Right lobe of liver (tissue), 4 donors: Measurements from ENCODE around the gene WDR88.
"Not testable (repeated sequence)": the region's sequence is repeated elsewhere in the genome, so short reads cannot be mapped to it uniquely, and the experiment has no call there.

ENCODE experiments used
- POLR2A ChIP-seq: fragments of 450-650 bp; IDR thresholded peaks from one replicate; pipeline ENCODE4 v1.6.1; 2017; ENCODE audit warnings: antibody characterized with exemption, mild to moderate bottlenecking
- TF ChIP-seq, protein P1 (sequence below), 4 donors: fragments of 200-600 bp in 3 of 4; fragments of 450-650 bp in 1 of 4; IDR thresholded peaks; one replicate each; pipeline versions ENCODE4 v1.5.1 to v1.8.0; 2016 to 2022; ENCODE audit warnings: antibody characterized with exemption in 4 of 4, mild to moderate bottlenecking in 2 of 4
- donor health status: DM: no; HTN: no; CAD: no.
- donor health status: DM: no; HTN: no; CAD: no.
- donor health status: DM: no; HTN: yes; CAD: no.

DNA sequence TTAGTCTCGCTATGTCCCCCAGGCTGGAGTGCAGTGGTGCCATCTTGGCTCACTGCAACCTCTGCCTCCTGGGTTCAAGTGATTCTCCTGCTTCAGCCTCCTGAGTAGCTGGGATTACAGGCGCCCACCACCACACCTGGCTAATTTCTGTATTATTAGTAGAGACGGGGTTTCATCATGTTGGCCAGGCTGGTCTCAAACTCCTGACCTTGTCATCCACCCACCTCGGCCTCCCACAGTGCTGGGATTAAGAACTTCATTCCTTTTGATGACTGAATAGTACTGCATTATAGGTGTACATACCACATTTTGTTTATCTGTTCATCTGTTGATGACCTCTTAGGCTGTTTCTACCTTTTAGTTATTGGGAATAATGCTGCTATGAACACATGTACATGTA lies 20.7 kb downstream of the WDR88 start:
- TF ChIP-seq, protein P1, sequence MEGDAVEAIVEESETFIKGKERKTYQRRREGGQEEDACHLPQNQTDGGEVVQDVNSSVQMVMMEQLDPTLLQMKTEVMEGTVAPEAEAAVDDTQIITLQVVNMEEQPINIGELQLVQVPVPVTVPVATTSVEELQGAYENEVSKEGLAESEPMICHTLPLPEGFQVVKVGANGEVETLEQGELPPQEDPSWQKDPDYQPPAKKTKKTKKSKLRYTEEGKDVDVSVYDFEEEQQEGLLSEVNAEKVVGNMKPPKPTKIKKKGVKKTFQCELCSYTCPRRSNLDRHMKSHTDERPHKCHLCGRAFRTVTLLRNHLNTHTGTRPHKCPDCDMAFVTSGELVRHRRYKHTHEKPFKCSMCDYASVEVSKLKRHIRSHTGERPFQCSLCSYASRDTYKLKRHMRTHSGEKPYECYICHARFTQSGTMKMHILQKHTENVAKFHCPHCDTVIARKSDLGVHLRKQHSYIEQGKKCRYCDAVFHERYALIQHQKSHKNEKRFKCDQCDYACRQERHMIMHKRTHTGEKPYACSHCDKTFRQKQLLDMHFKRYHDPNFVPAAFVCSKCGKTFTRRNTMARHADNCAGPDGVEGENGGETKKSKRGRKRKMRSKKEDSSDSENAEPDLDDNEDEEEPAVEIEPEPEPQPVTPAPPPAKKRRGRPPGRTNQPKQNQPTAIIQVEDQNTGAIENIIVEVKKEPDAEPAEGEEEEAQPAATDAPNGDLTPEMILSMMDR (IDR thresholded peaks at IDR 0.05) = not testable (repeated sequence)
- TF ChIP-seq POLR2A = not testable (repeated sequence)
